Stimulated activated CD8-positive, alpha-beta memory T cell treated with anti-CD3 and anti-CD28 coated beads, Interleukin-4, amount 100 ng/mL, for 48 hours (primary cell): ENCODE data around the gene PDE1C.

Experiments
- DNase-seq: peaks from one replicate; pipeline ENCODE4 v3.0.0-alpha.2; 2020

Gene PDE1C

GRCh38 chr7:32074787-32075585, 4.8 kb upstream of the PDE1C start:
- DNase-seq: no peak

DNA sequence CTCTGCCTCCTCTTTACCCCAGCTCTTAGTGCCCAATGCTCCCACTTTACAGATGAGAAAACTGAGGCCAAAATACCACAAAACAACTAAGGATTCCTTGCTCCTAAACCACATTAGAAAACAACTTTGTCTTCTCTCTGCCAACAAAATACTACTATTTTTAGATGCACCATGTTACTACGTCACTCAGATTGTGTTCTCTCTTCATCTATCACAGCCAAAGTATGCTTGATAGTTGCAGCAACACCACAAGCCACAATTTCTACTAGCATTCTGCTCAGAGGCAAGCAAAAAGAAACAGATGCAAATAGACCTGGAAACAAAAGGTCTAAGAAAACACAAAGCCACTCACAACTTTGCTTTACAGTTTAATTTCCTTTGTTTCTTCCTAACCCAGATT, 3.3 kb upstream of the PDE1C start:
- DNase-seq: no peak

DNA sequence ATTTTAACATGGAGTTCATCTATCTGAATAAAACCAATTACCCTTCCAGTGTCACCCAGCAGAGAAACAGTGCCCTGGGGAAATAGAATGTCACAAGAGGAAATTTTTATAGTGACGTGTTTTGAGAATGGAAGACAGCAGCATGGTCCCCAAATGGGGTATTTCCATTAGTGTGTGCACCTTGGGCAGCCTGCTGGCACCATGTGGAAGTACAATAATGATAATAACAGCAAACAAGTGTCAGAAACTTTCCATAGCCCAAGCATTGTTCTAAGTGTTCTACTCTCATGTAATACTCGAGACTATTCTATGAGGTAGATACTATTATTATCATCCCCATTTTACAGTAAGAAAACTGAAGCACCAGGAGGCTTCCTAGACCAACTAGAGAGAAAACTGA, 2.2 kb upstream of the PDE1C start:
- DNase-seq: no peak

DNA sequence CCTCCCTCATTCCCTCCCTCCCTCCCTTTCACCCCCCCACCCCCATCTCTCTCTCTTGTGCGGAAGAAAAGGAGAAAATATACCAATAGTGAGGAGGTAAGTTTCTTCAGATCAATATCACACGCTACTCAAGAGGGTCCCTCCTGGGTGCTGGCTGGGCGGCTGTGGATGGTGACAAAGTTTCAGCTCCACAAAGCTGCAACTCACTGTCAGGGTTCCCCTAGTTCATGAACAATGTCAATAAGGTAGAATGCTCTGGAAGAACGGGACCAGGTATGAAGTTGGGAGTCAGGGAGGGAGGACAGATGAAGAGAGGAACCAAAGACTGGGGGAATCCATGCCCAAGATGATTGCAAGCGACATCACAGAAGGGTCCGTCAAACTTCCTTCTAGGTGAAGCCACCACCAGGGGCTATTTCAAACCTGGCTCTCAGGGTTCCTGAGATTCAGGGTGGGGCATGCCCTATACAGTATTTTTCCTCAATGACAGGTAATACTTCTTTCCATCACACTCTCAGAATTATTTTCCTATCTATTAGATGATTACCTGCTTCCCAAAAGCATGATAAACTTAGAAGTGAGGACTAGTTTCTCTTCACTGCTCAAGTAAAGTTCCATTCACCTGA, 1.4 kb upstream of the PDE1C start:
- no peak for DNase-seq

GRCh38 chr7:32070051-32070405, 179 bp downstream of the PDE1C start:
- DNase-seq: no peak

DNA sequence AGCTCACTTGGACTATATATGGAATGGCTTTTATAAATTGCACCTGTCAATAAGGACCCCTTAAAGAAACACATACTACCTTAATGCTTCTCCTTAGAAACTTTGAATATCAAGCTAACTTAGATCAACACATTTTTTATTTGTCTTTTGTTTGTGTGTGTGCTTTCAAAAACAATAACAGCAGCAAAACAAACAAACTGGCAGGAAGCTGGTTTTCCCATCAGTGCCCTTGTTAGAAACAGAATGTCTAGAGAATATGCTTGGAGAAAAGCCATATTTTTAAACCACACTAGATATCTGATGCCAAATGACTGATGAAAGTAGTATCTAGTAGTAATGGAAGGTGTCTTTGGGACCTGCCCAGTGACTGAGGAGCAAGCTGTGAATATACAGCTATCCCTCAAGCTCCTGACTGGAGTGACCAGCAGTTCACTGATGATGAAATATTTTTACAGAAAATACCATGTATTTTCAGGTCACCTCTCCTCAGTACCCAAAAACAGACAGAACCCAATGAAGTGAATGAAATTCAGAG, 1.0 kb downstream of the PDE1C start:
- no peak for DNase-seq

DNA sequence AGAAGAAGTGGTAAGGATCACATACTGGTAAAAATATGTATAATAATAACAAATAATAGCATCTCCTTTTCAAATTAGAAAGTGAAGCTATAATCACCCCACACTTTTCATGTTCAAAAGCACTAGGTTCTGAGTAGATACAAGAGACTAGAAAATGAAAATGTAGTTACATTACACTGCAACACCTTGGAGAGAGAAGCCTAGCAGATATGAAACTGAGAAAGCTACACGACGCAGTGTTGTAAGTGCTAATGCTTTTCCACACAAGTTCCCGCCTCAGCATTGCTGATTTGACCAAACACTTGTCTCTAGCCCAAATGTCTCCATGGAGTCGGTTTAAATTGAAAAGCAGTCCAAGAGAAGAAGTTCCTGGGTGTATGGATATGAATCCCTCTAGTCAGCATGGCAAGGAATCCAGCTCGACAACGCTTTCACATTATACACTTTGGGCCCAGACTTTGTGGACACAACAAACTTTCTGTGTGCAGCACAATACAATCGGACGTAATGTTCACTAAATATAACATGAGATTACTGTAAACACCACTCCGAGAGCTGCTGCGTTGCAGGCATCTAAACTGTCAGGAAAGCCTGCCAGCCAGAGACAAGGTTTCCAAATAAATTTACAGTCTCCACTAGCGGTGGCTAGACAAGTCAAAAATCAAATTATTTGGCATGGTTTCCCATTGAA, 1.7 kb downstream of the PDE1C start:
- DNase-seq: no peak

DNA sequence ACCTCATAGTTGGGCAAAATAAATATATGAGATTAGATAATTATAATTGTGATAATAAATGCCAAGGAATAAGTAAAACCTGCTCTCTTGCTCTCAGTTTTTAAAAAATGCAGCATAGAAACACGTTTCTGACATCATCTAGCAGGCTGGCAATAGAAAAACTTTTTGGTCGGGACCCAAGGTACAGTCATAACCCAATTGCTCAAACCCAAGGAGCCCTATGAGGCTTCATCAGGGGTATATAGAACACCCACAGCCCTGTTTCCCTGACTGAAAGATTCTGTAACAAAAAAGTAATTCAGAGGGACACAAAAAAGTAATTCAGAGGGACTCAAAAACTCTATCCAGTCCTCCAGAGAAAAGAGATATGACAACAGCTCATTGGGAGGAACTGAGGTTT, 3.8 kb downstream of the PDE1C start:
- no peak for DNase-seq

DNA sequence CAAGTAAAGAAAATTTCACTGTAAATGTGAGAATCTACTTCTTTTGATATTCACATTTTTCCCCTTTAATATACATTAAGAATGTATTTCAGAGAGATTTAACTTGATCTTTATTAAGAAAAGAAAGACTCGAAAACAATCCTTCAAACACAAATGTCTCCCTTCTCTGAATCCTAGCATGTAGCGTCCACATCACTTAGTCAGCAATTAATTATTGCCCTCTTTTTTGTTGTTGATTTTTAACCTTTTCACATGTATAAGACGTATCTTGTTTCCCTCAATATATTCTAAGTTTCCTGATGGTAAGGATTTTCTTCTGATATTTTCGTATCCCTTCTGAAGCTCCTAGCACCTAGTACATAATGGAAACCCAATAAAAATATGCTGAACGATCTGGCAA, 6.6 kb downstream of the PDE1C start:
- DNase-seq: no peak

DNA sequence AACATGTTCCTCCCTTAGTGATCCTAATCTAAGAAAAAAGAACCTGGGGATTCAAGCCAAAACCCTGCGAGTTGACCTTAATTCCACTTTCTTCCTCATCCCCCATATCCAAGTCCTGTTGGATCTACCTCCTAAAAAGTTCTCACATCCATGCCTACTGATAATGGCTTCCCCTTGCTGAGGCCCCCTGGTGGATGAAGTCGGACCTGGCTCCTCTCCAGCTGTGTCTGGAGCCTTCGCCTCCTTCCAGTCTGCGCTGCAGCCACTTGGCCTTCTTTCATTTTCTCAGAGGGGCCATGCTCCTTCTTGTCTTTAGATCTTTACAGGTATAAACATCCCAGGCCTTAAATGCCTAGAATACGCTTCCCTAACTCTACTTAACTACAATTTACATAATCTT, 8.1 kb downstream of the PDE1C start:
- DNase-seq: peak; percentile 50

DNA sequence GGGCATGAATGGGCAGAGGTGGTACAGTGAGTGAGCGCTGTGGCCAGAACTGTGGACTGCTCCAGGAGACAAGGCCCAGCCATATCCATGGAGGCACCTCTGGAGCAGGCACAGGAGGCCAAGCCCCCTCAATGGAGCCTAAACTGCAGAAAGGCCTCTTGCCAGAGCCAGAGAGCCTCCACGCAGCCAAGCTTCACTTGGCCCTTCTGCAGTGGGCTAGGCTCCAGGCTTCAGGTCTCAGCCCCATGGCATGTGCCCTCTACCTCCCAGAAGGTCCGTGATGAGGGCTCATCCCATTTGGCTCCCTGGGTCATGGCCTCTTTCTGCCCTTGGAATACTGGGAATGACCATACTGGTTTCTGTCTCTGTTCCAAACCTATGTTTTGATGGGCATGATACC, 8.9 kb downstream of the PDE1C start:
- DNase-seq: no peak

DNA sequence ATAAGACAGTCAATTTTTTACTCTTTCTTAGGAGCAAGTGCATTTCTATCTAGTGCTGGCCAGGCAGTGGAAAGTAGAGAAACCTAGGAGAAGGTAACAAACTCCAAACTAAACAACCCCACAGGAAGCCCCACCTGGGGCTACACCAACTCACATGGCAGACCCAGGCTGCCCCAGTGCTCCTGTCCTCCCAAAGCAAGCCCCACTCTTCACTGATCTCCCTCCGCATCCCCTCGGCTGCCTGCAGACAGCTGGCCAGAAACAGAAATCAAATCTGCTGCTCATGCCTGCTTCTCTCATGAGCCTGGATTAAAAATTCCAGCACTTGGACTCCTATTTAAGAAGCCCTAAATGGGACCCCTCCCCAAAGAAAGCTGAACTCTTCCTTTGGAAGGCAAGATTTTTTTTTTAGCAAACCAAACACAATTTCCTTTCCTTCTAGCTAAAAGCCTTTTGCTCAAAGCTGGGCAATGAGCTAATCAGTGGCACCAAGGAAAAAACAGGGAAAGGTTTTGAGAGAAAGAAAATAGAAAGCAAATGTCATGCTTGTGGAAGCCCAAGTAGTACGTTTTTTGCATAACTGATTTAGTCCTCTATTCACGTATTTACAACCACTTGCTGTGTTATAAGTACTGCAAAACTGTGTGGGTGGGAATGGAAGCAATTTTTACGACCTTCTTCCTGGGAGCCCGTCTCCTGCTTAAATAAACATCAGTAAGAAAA, 10.8 kb downstream of the PDE1C start:
- DNase-seq: no peak

- DNase-seq: no peak
Observed at GRCh38 chr7:32058002-32058401, 12.2 kb downstream of the PDE1C start.

DNA sequence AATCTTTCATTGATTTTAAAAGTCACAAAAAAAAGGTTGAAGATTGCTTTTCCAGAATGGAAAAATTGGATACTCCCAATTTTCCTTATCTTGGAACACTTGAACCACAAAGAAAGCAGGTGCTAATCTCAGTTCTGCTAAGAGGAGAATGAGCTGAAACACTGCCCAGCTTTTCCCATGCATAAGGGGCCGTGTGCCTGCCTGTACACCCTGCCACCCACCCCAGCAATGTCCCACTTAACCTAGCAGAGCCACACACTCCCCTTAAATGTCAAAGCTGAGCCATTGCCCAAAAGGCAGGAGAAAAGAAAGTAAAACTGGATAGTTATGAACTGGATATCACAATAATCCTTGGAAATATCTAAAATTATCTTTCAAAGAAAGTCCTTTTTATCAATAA, 13.4 kb downstream of the PDE1C start:
- no peak for DNase-seq

- no peak for DNase-seq
Observed at GRCh38 chr7:32053204-32053603, 17.0 kb downstream of the PDE1C start.

- DNase-seq: no peak
Observed at GRCh38 chr7:32051128-32051527, 19.1 kb downstream of the PDE1C start.

GRCh38 chr7:32049599-32049998, 20.6 kb downstream of the PDE1C start:
- no peak for DNase-seq

GRCh38 chr7:32048970-32049491, 21.2 kb downstream of the PDE1C start:
- DNase-seq: no peak

GRCh38 chr7:32047801-32048200, 22.4 kb downstream of the PDE1C start:
- no peak for DNase-seq

DNA sequence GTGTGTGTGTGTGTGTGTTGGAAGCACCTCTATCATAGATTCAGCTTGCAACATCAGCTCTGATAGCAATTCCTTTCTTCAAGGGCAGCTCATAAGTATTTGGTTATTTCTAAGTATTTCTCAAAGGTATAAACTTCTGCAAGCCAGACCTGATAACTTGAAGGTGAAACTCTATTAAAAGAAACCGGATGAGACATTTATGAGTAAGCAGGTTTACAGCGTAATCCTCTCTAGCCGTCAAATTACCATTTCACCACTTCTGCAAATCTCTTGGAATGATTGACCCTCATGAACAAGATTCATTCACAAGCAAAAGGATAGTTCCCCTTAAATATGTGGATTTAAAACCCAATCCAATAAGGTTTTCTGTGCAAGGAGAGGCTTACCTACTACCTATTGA, 23.1 kb downstream of the PDE1C start:
- DNase-seq: no peak

DNA sequence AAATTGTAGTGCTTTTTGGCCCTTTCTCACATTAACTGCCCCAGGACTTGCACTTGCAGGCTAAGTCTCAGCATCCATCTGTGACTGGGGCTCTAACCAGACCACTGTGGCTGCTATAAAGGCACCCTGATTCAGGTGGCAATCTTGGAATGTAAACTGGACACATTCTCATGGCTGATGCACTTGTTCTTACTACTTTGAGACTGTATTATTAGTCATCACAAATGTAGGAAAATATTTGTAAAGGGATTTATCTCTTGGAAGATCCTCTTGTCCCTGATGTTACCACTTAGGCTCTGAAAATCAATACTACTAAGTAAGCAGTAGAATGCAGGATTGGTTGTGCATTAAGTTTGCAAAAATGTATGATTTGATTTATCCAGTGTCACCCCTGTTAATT, 25.0 kb downstream of the PDE1C start:
- no peak for DNase-seq

DNA sequence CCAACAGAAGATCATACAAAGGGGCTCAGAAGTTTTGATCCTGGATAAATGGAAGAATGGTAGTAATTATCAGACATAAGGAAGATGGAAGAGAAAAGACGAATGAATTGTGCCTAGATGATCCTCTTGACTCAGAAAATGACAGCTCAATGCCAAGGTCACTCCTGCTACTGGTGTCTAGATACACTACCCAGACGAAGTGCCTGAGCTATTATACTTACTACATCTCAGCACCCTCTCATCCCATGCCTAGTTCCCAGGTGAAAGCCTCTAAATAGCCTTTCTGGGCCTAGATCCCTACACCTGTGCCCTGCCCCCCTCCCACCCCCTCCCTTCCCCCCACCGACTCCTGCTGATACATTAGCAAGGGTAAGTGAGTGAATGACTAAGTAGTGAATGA, 25.5 kb downstream of the PDE1C start:
- DNase-seq: no peak

DNA sequence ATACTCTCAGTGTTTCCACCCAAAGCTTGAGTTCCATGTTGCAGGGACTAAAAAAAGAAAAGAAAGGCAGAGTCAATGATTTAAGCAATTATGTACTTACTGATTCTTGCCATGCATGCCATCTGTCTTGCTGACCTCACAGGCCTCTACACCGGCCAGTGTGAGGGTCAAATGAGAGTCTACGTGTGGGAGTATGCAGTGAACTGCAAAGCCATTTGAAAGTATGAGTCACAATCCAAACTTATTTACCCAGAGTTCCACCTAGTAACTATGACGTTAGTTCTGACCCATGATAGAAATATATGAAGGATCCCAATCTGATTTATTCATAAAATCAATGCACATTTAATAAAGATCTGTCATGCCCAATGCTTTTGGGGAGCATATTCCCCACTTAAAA, 26.5 kb downstream of the PDE1C start:
- no peak for DNase-seq
